BLaER1 treated with 17β-estradiol and CSF1 and Interleukin-3, amounts not matched to agents 10 nM and 100 nM (cell line): ENCODE data around the gene LANCL2.

Experiments used
- H3K27ac ChIP-seq, 11 experiments: shearing (Covaris generic); formaldehyde crosslinking; 2 replicates each; pipeline ENCODE4 v1.8.1; 2022
- H3K27me3 ChIP-seq, 11 experiments: shearing (Covaris generic); formaldehyde crosslinking; 2 replicates each; pipeline ENCODE4 v1.8.1; 2022
- H3K36me3 ChIP-seq, 11 experiments: shearing (Covaris generic); formaldehyde crosslinking; 2 replicates each; pipeline ENCODE4 v1.8.1; 2022
- H3K4me1 ChIP-seq, 10 experiments: shearing (Covaris generic); formaldehyde crosslinking; 2 replicates each; pipeline ENCODE4 v1.8.1; 2022
- H3K4me2 ChIP-seq, 11 experiments: shearing (Covaris generic); formaldehyde crosslinking; 2 replicates each; pipeline ENCODE4 v1.8.1; 2022
- H3K4me3 ChIP-seq, 10 experiments: shearing (Covaris generic); formaldehyde crosslinking; 2 replicates each; pipeline ENCODE4 v1.8.1; 2022
- H3K9ac ChIP-seq, 11 experiments: shearing (Covaris generic); formaldehyde crosslinking; 2 replicates each; pipeline ENCODE4 v1.8.1; 2022
- H3K9me3 ChIP-seq, 11 experiments: shearing (Covaris generic); formaldehyde crosslinking; replicated peaks in 1 of 11; 2 replicates each; pipeline ENCODE4 v1.8.1; 2022
- H4K20me1 ChIP-seq, 11 experiments: shearing (Covaris generic); formaldehyde crosslinking; 2 replicates each; pipeline ENCODE4 v1.8.1; 2022
- Cebpa-rat ChIP-seq, 11 experiments: shearing (Covaris generic); IDR thresholded peaks; 2 replicates each; pipeline ENCODE4 v1.8.1; 2022

Gene LANCL2

DNA sequence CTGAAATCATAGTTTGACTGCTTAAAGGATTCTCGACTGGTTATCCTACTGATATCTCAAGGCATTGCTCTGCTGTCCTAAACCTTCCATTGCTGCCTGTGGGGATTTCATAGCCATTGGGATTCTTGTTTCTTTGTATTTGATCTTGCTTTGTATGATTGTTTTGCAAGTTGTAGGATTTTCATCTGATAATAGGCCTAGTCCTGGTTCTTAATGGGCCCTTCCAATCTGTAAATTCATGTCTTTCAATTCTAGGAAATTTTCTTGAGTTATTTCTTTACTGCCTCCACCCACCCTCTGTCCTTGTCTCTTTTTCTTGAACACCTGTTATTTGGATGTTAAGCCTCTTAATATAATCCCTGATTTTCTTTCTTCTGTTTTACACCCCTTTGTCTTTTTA lies 72.2 kb downstream of the LANCL2 start:
- Histone ChIP-seq H3K4me3 (no peak overlapping the region), H3K36me3 (peaks cover 0 to 6% (median 0%) of the 10 kb centered on the region in 11 experiments; a peak in 2 of 22 replicates), H3K9me3 (no peaks in the 10 kb centered on the region), H3K27ac (no peak overlapping the region), H3K27me3 (no peaks in the 10 kb centered on the region), H4K20me1 (peaks cover 0 to 7% (median 0%) of the 10 kb centered on the region in 11 experiments; a peak in 2 of 22 replicates), H3K4me1 (peaks cover 0 to 25% (median 17%) of the 10 kb centered on the region in 10 experiments; a peak in 17 of 20 replicates), H3K9ac (no peak overlapping the region), H3K4me2 (no peak overlapping the region)
- no peak for TF ChIP-seq Cebpa-rat (IDR thresholded peaks at IDR 0.05)

DNA sequence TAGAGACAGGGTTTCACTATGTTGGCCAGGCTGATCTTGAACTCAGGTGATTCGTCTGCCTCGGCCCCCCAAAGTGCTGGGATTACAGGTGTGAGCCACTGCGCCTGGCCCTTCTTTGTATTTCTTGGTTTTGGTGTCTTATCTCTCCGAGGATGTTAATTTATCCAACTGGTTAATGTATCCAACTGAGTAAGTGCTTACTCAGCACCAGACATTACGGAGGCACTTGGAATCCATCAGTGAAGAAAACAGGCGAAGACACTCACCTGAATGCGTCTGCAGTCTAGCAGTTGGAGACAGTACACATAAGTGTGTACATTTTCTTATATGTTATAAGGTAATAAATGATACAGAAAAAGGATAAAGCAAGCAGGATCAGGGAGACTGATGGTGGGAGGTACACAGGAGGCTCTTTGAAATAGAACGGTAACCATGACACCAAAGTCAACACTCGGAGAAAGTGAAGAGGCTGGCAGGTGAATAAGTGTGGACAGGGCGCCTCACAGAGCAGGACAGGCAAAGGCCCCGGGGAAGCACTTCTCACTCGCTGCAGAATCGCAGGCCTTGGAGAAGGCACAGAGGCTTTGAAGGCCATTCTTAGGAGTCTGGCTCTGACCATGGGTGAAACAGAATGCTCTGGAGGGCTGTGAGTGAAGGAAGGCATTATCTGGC lies 73.1 kb downstream of the LANCL2 start:
- H4K20me1 ChIP-seq: peaks cover 0 to 7% (median 0%) of the 10 kb centered on the region in 11 experiments; a peak in 1 of 22 replicates
- H3K9me3 ChIP-seq: no peaks in the 10 kb centered on the region
- H3K36me3 ChIP-seq: no peaks in the 10 kb centered on the region
- H3K4me2 ChIP-seq: peak overlapping the region in 1 of 11 experiments; percentile 7; a peak in 1 of 22 replicates
- peaks cover 0 to 25% (median 17%) of the 10 kb centered on the region in 10 experiments; a peak in 17 of 20 replicates for H3K4me1 ChIP-seq
- no peak overlapping the region for H3K27ac ChIP-seq
- no peak for TF ChIP-seq Cebpa-rat (IDR thresholded peaks at IDR 0.05)
- no peak overlapping the region for H3K9ac ChIP-seq
- H3K4me3 ChIP-seq: no peak overlapping the region
- no peaks in the 10 kb centered on the region for H3K27me3 ChIP-seq

- Histone ChIP-seq H3K9ac (no peak overlapping the region), H3K4me2 (peak overlapping the region in 6 of 11 experiments; percentile 25 to 58 (median 48); a peak in 9 of 22 replicates), H3K4me1 (peaks cover 0 to 25% (median 17%) of the 10 kb centered on the region in 10 experiments; a peak in 17 of 20 replicates), H3K36me3 (no peaks in the 10 kb centered on the region), H3K27ac (no peak overlapping the region), H3K4me3 (no peak overlapping the region), H4K20me1 (peaks cover 0 to 7% (median 0%) of the 10 kb centered on the region in 11 experiments; a peak in 1 of 22 replicates), H3K27me3 (no peaks in the 10 kb centered on the region), H3K9me3 (no peaks in the 10 kb centered on the region)
- no peak for TF ChIP-seq Cebpa-rat (IDR thresholded peaks at IDR 0.05)
Observed at GRCh38 chr7:55438757-55439525, 73.8 kb downstream of the LANCL2 start.

DNA sequence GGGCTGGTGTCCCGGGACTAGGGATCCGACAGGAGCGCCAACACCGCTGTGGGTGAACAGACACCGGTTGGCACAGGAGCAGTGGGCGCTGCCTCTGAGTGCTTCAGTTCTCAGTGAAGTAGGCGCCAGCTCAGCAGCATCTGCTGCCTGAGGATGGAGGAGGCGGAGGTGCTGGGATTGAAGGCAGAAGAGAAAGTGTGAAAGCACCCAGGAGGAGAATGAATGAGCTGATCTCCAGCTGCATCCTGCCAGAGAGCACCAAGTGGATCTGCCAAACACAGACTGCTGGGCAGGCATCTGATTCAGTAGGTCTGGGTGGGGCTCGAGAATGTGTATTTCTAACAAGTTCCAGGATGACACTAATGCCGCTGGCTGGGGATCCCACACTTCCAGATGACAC lies 74.5 kb downstream of the LANCL2 start:
- Histone ChIP-seq H4K20me1 (peaks cover 0 to 7% (median 0%) of the 10 kb centered on the region in 11 experiments; a peak in 1 of 22 replicates), H3K4me1 (peaks cover 0 to 25% (median 17%) of the 10 kb centered on the region in 10 experiments; a peak in 17 of 20 replicates), H3K4me3 (no peak overlapping the region), H3K27me3 (no peaks in the 10 kb centered on the region), H3K9ac (0 out of 22 replicates have a peak overlapping the region, but pooled peaks of 1 of the 11 experiments have one; percentile 31), H3K4me2 (peak overlapping the region in 8 of 11 experiments; percentile 28 to 58 (median 48); a peak in 15 of 22 replicates), H3K9me3 (no peaks in the 10 kb centered on the region), H3K36me3 (no peaks in the 10 kb centered on the region), H3K27ac (peak overlapping the region in 3 of 11 experiments; percentile 8 to 34 (median 23); a peak in 2 of 22 replicates)
- TF ChIP-seq Cebpa-rat (IDR thresholded peaks at IDR 0.05): no peak

GRCh38 chr7:55440040-55440690 lies 75.0 kb downstream of the LANCL2 start:
- Histone ChIP-seq H3K4me3 (no peak overlapping the region), H3K4me1 (peaks cover 0 to 25% (median 17%) of the 10 kb centered on the region in 10 experiments; a peak in 17 of 20 replicates), H3K36me3 (no peaks in the 10 kb centered on the region), H3K27ac (peak overlapping the region in 3 of 11 experiments; percentile 8 to 34 (median 23); a peak in 3 of 22 replicates), H3K9me3 (peaks cover 0 to 2% (median 0%) of the 10 kb centered on the region in 11 experiments; a peak in 3 of 22 replicates), H3K9ac (0 out of 22 replicates have a peak overlapping the region, but pooled peaks of 1 of the 11 experiments have one; percentile 31), H3K27me3 (no peaks in the 10 kb centered on the region), H4K20me1 (0 out of 22 replicates have a peak, but pooled peaks cover 0 to 6% (median 0%) of the 10 kb centered on the region in 11 experiments), H3K4me2 (peak overlapping the region in 9 of 11 experiments; percentile 9 to 58 (median 48); a peak in 15 of 22 replicates)
- no peak for TF ChIP-seq Cebpa-rat (IDR thresholded peaks at IDR 0.05)

DNA sequence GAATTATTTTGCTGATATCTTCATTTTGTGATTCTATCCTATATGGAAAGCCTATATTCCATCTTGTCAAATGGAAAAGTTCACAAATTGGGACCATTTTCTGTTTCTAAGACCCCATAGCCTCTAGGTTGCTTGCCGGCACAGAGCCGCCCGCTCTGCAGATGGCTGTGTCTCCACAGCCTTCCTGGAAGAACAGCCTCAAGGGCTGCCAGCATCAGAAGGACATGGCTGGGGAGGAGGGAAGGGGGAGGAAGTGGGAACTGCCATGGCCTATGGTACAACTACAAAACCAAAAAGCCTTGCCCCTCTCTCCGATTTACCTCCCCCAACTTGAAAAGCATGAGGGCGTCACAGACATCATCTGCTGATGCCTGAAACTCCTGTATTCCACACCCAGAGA lies 75.9 kb downstream of the LANCL2 start:
- H4K20me1 ChIP-seq: 0 out of 22 replicates have a peak, but pooled peaks cover 0 to 6% (median 0%) of the 10 kb centered on the region in 11 experiments
- no peaks in the 10 kb centered on the region for H3K27me3 ChIP-seq
- H3K9ac ChIP-seq: no peak overlapping the region
- no peak overlapping the region for H3K4me2 ChIP-seq
- H3K36me3 ChIP-seq: no peaks in the 10 kb centered on the region
- H3K4me3 ChIP-seq: no peak overlapping the region
- H3K27ac ChIP-seq: no peak overlapping the region
- H3K9me3 ChIP-seq: peaks cover 0 to 11% (median 0%) of the 10 kb centered on the region in 11 experiments; a peak in 6 of 22 replicates
- H3K4me1 ChIP-seq: peaks cover 0 to 25% (median 17%) of the 10 kb centered on the region in 10 experiments; a peak in 17 of 20 replicates
- no peak for TF ChIP-seq Cebpa-rat (IDR thresholded peaks at IDR 0.05)

GRCh38 chr7:55441774-55442522 lies 76.8 kb downstream of the LANCL2 start:
- no peak overlapping the region for H3K27ac ChIP-seq
- no peak for TF ChIP-seq Cebpa-rat (IDR thresholded peaks at IDR 0.05)
- 0 out of 22 replicates have a peak, but pooled peaks cover 0 to 6% (median 0%) of the 10 kb centered on the region in 11 experiments for H4K20me1 ChIP-seq
- no peak overlapping the region for H3K9ac ChIP-seq
- no peak overlapping the region for H3K4me3 ChIP-seq
- peaks cover 0 to 19% (median 0%) of the 10 kb centered on the region in 11 experiments; a peak in 6 of 22 replicates for H3K9me3 ChIP-seq
- peaks cover 0 to 30% (median 20%) of the 10 kb centered on the region in 10 experiments; a peak in 17 of 20 replicates for H3K4me1 ChIP-seq
- H3K4me2 ChIP-seq: no peak overlapping the region
- H3K27me3 ChIP-seq: no peaks in the 10 kb centered on the region
- peaks cover 0 to under 1% (median 0%) of the 10 kb centered on the region in 11 experiments; a peak in 1 of 22 replicates for H3K36me3 ChIP-seq

GRCh38 chr7:55444786-55445185 lies 79.6 kb downstream of the LANCL2 start:
- peaks cover 6 to 30% (median 9%) of the 10 kb centered on the region in 11 experiments; a peak in 17 of 22 replicates for H3K9me3 ChIP-seq
- H3K4me2 ChIP-seq: no peak overlapping the region
- no peak overlapping the region for H3K9ac ChIP-seq
- no peaks in the 10 kb centered on the region for H3K27me3 ChIP-seq
- peaks cover 0 to 19% (median 16%) of the 10 kb centered on the region in 10 experiments; a peak in 17 of 20 replicates for H3K4me1 ChIP-seq
- no peak overlapping the region for H3K27ac ChIP-seq
- no peak for TF ChIP-seq Cebpa-rat (IDR thresholded peaks at IDR 0.05)
- H3K4me3 ChIP-seq: no peak overlapping the region
- no peaks in the 10 kb centered on the region for H4K20me1 ChIP-seq
- peaks cover 0 to 8% (median 4%) of the 10 kb centered on the region in 11 experiments; a peak in 4 of 22 replicates for H3K36me3 ChIP-seq
